ENCODE measurements around the gene DENND5B.

Gene DENND5B

DNA sequence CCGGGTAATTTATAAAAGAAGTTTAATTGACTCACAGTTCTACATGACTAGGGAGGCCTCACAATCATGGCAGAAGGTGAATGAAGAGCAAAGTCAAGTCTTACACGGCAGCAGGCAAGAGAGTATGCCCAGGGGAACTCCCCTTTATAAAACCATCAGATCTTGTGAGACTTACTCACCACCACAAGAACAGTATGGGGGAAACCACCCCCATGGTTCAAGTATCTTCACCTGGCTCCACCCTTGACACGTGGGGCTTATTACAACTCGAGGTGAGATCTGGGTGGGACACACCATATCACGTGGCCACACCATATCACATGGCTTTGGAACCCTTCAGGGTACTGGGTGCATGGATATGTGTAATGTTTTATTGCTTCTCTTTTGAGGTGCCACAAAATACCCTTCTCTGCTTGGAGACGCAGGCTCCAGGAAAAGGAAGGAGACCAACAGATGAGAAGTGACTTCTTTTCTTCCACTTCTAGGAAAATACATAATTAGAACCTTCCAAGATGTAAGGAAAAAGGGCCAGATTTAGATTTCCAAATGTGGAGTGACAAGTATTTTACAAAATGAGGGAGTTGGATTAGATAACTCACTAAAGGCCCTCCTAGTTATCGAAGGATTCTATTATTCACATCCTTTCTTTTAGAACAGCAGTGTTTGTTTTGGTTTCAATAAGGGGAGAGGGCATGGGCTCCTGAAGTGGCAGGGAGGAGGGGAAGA, 35.5 kb upstream of the DENND5B start:
- Histone ChIP-seq H3K36me3 (replicated peaks; ENCODE audit: low read depth, low read length) (peaks cover 8% of the 10 kb centered on the region), H3K9ac (ENCODE audit: low read length) (no peak overlapping the region), H3K4me1 (ENCODE audit: low read length) (peaks cover 5% of the 10 kb centered on the region; the same call in 1 of the 2 replicates), H3K27me3 (ENCODE audit: low read depth, low read length) (no peaks in the 10 kb centered on the region), H4K20me1 (ENCODE audit: insufficient read depth, low read length) (no peaks in the 10 kb centered on the region), H3K79me2 (ENCODE audit: low read length) (no peaks in the 10 kb centered on the region), H3K4me3 (ENCODE audit: low read length) (no peak overlapping the region), H3K27ac (ENCODE audit: low read length) (no peak overlapping the region), H2AFZ (ENCODE audit: low read depth, low read length) (no peak overlapping the region), H3K9me3 (ENCODE audit: insufficient read depth, low read length) (peaks cover 14% of the 10 kb centered on the region; the same call in 1 of the 2 replicates), H3K4me2 (ENCODE audit: low read length) (no peak overlapping the region)
- TF ChIP-seq, protein P1, sequence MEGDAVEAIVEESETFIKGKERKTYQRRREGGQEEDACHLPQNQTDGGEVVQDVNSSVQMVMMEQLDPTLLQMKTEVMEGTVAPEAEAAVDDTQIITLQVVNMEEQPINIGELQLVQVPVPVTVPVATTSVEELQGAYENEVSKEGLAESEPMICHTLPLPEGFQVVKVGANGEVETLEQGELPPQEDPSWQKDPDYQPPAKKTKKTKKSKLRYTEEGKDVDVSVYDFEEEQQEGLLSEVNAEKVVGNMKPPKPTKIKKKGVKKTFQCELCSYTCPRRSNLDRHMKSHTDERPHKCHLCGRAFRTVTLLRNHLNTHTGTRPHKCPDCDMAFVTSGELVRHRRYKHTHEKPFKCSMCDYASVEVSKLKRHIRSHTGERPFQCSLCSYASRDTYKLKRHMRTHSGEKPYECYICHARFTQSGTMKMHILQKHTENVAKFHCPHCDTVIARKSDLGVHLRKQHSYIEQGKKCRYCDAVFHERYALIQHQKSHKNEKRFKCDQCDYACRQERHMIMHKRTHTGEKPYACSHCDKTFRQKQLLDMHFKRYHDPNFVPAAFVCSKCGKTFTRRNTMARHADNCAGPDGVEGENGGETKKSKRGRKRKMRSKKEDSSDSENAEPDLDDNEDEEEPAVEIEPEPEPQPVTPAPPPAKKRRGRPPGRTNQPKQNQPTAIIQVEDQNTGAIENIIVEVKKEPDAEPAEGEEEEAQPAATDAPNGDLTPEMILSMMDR (IDR thresholded peaks at IDR 0.05; ENCODE audit: low read depth, low read length) = no peak
- no peak for TF ChIP-seq EZH2phosphoT487 (IDR thresholded peaks at IDR 0.05; ENCODE audit: low read depth)

DNA sequence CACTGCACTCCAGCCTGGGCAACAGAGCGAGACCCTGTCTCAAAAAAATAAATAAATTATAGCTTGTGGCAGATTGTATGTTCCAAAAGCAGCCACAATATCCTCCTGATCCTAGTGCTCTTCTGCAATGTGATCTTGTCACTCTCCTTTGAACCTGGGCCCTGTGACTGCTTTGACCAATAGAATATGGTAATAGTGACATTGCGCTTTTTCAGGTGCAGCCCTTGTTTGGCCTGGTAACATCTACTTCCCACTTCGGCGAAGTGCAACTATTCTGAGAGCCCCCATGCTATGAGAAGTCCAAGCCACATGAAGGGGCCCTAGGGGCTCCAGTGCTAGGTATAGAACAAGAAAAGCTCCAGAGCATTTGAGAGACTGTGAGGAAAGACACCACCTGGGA, 31.1 kb upstream of the DENND5B start:
- H3K9me3 ChIP-seq (ENCODE audit: insufficient read depth, low read length) = peaks cover 14% of the 10 kb centered on the region; the same call in 1 of the 2 replicates
- H3K27ac ChIP-seq (ENCODE audit: low read length) = no peak overlapping the region
- H3K4me2 ChIP-seq (ENCODE audit: low read length) = no peak overlapping the region
- H3K79me2 ChIP-seq (ENCODE audit: low read length) = no peaks in the 10 kb centered on the region
- H4K20me1 ChIP-seq (ENCODE audit: insufficient read depth, low read length) = no peaks in the 10 kb centered on the region
- peaks cover 8% of the 10 kb centered on the region for H3K36me3 ChIP-seq (replicated peaks; ENCODE audit: low read depth, low read length)
- H3K9ac ChIP-seq (ENCODE audit: low read length) = no peak overlapping the region
- H3K27me3 ChIP-seq (ENCODE audit: low read depth, low read length) = no peaks in the 10 kb centered on the region
- no peak overlapping the region for H2AFZ ChIP-seq (ENCODE audit: low read depth, low read length)
- no peak for TF ChIP-seq EZH2phosphoT487 (IDR thresholded peaks at IDR 0.05; ENCODE audit: low read depth)
- TF ChIP-seq, protein P1 (IDR thresholded peaks at IDR 0.05; ENCODE audit: low read depth, low read length) = no peak
- H3K4me1 ChIP-seq (ENCODE audit: low read length) = peaks cover 13% of the 10 kb centered on the region
- H3K4me3 ChIP-seq (ENCODE audit: low read length) = no peak overlapping the region

DNA sequence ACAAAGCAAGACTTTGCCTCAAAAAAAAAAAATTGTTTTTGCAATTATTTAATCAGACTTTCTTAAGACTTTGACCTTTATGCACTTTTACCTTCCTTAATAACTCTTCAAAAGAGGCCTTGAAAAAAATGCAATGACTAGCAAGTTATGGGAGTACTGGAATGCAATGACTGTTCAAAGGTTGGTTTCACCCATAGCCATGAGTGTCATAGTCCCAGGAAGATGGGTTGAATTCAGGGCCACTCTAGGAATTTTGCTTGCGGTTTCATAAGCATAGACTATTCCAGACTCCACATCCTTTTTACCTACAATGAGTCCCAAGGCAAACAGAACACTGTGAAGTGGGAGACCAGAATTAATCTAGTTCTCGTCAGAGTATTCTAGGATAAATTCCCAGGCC, 29.4 kb upstream of the DENND5B start:
- no peak overlapping the region for H3K4me2 ChIP-seq (ENCODE audit: low read length)

More for the DNA sequence above, 29.4 kb upstream of the DENND5B start:
- no peak overlapping the region for H3K4me3 ChIP-seq (ENCODE audit: low read length)
- no peaks in the 10 kb centered on the region for H3K79me2 ChIP-seq (ENCODE audit: low read length)
- H3K4me1 ChIP-seq (ENCODE audit: low read length) = peaks cover 9% of the 10 kb centered on the region
- no peaks in the 10 kb centered on the region for H4K20me1 ChIP-seq (ENCODE audit: insufficient read depth, low read length)
- no peak overlapping the region for H3K27ac ChIP-seq (ENCODE audit: low read length)
- no peak overlapping the region for H2AFZ ChIP-seq (ENCODE audit: low read depth, low read length)
- peaks cover 3% of the 10 kb centered on the region; the same call in 1 of the 2 replicates for H3K9me3 ChIP-seq (ENCODE audit: insufficient read depth, low read length)
- no peak overlapping the region for H3K9ac ChIP-seq (ENCODE audit: low read length)
- TF ChIP-seq EZH2phosphoT487 (IDR thresholded peaks at IDR 0.05; ENCODE audit: low read depth) = no peak
- TF ChIP-seq, protein P1 (IDR thresholded peaks at IDR 0.05; ENCODE audit: low read depth, low read length) = no peak
- peaks cover 2% of the 10 kb centered on the region for H3K36me3 ChIP-seq (replicated peaks; ENCODE audit: low read depth, low read length)
- H3K27me3 ChIP-seq (ENCODE audit: low read depth, low read length) = no peaks in the 10 kb centered on the region
